Neuronal stem cell (in vitro differentiated cells): Measurements from ENCODE around the gene PCSK5.

ENCODE experiments used
- DNase-seq: peaks from one replicate; pipeline ENCODE4 v3.0.0-alpha.2; 2013; ENCODE audit warnings: low spot score
- H2AFZ ChIP-seq: one replicate; pipeline ENCODE4 v1.6.1; 2013; ENCODE audit warnings: mild to moderate bottlenecking, low read length, inconsistent platforms
- H2AK5ac ChIP-seq: 2 replicates; pipeline ENCODE4 v1.6.1; 2013; ENCODE audit warnings: low read depth, mild to moderate bottlenecking, inconsistent platforms, low read length, moderate library complexity, mixed read lengths
- H2BK120ac ChIP-seq: 2 replicates; pipeline ENCODE4 v1.6.1; 2013; ENCODE audit warnings: low read depth, mild to moderate bottlenecking, inconsistent platforms, low read length, moderate library complexity, mixed read lengths
- H2BK12ac ChIP-seq: one replicate; pipeline ENCODE4 v1.6.1; 2013; ENCODE audit warnings: low read length, inconsistent platforms
- H2BK15ac ChIP-seq: 2 replicates; pipeline ENCODE4 v1.6.1; 2013; ENCODE audit warnings: mild to moderate bottlenecking, low read length, inconsistent platforms, mixed read lengths
- H2BK5ac ChIP-seq: one replicate; pipeline ENCODE4 v1.6.1; 2013; ENCODE audit warnings: inconsistent platforms, mild to moderate bottlenecking, low read length, moderate library complexity
- H3K14ac ChIP-seq: one replicate; pipeline ENCODE4 v1.6.1; 2013; ENCODE audit warnings: low read length, inconsistent platforms
- H3K18ac ChIP-seq: 2 replicates; pipeline ENCODE4 v1.6.1; 2013; ENCODE audit warnings: low read length, inconsistent platforms
- H3K23ac ChIP-seq: 2 replicates; pipeline ENCODE4 v1.6.1; 2013; ENCODE audit warnings: low read depth, mild to moderate bottlenecking, mixed read lengths, low read length, inconsistent platforms; ENCODE audit not compliant: poor library complexity
- H3K27ac ChIP-seq: replicated peaks from 3 replicates; pipeline ENCODE4 v1.5.1; 2013; ENCODE audit warnings: low read length, inconsistent platforms
- H3K27me3 ChIP-seq, 3 experiments: 2 replicates each; pipeline ENCODE4 v1.6.1; 2013; ENCODE audit warnings: low read length in 3 of 3, mild to moderate bottlenecking in 2 of 3, inconsistent platforms in 1 of 3, low read depth in 1 of 3, mixed read lengths in 1 of 3, moderate library complexity in 1 of 3; ENCODE audit not compliant: control insufficient read depth in 3 of 3, insufficient read depth in 3 of 3
- H3K36me3 ChIP-seq, 2 donors: replicated peaks in 1 of 2; 2 replicates each; pipeline ENCODE4 v1.6.1; 2013; ENCODE audit warnings: low read length in 2 of 2; ENCODE audit not compliant: control insufficient read depth in 2 of 2, insufficient read depth in 2 of 2
- H3K4ac ChIP-seq: 2 replicates; pipeline ENCODE4 v1.6.1; 2013; ENCODE audit warnings: inconsistent platforms, mild to moderate bottlenecking, low read length, moderate library complexity
- H3K4me1 ChIP-seq, 2 donors: 1 replicate in 1 of 2; 2 replicates in 1 of 2; pipeline ENCODE4 v1.6.1; 2013; ENCODE audit warnings: low read length in 2 of 2, low read depth in 1 of 2; ENCODE audit not compliant: control insufficient read depth in 2 of 2, insufficient read depth in 1 of 2
- H3K4me2 ChIP-seq: one replicate; pipeline ENCODE4 v1.6.1; 2013; ENCODE audit warnings: mild to moderate bottlenecking, low read length, inconsistent platforms; ENCODE audit not compliant: insufficient read depth, poor library complexity, severe bottlenecking
- H3K4me3 ChIP-seq, 2 donors: 2 replicates each; pipeline ENCODE4 v1.5.1; 2013; ENCODE audit warnings: low read length in 2 of 2, mild to moderate bottlenecking in 2 of 2, inconsistent platforms in 1 of 2, moderate library complexity in 1 of 2
- H3K79me1 ChIP-seq: one replicate; pipeline ENCODE4 v1.6.1; 2013; ENCODE audit warnings: low read depth, mild to moderate bottlenecking, inconsistent platforms, low read length, moderate library complexity
- H3K9ac ChIP-seq: one replicate; pipeline ENCODE4 v1.6.1; 2013; ENCODE audit warnings: mild to moderate bottlenecking, low read depth, low read length, inconsistent platforms; ENCODE audit not compliant: poor library complexity
- H3K9me3 ChIP-seq, 2 donors: replicated peaks in 1 of 2; 2 replicates each; pipeline versions ENCODE3 to v1.6.1; 2013; ENCODE audit warnings: low read length in 2 of 2, mild to moderate bottlenecking in 2 of 2, inconsistent platforms in 1 of 2, low read depth in 1 of 2, mixed read lengths in 1 of 2, moderate library complexity in 1 of 2; ENCODE audit not compliant: control insufficient read depth in 2 of 2, insufficient read depth in 1 of 2
- H4K8ac ChIP-seq: one replicate; pipeline ENCODE4 v1.6.1; 2013; ENCODE audit warnings: low read depth, mild to moderate bottlenecking, inconsistent platforms, low read length, moderate library complexity
- H4K91ac ChIP-seq: one replicate; pipeline ENCODE4 v1.6.1; 2013; ENCODE audit warnings: low read length, low read depth, mild to moderate bottlenecking, inconsistent platforms; ENCODE audit not compliant: poor library complexity
- WGBS, 2 donors: extraction: QIAGEN DNeasy Blood & Tissue Kit; methylation state at CpG; one replicate each; pipeline ENCODE4 v1.1.7; 2013; ENCODE audit warnings: missing lambda C conversion rate in 2 of 2, mixed read lengths in 1 of 2; ENCODE audit not compliant: insufficient read length in 2 of 2, insufficient replicate concordance in 1 of 2; ENCODE audit errors: extremely low coverage in 2 of 2; 5-methylcytosine and 5-hydroxymethylcytosine counted together

The PCSK5 gene

DNA sequence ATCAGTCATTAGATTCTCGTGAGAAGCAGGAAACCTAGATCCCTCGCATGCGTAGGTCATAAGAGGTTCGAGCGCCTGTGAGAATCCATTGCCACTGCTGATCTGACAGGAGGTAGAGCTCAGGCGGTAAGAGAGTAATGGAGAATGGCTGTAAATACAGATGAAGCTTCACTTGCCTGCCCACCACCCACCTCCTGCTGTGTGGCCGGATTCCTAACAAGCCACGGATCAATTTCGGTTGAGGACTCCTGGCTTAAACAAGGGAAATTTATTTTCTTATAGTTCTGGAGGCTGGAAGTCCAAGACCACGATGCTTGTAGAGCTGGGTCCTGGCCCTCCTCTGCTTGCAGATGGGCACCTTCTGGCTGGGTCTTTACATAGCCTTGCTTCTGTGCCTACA, 200.4 kb downstream of the PCSK5 start:
- H3K4ac ChIP-seq, result no peak overlapping the region
- no peak overlapping the region for H4K8ac ChIP-seq
- no peak overlapping the region for H2BK120ac ChIP-seq
- H3K23ac ChIP-seq, result no peak overlapping the region
- no peak overlapping the region for H3K27ac ChIP-seq
- no peak overlapping the region for H2BK5ac ChIP-seq
- H3K27me3 ChIP-seq, result no peaks in the 10 kb centered on the region
- H4K91ac ChIP-seq, result no peak overlapping the region
- DNase-seq, result no peak
- H3K9ac ChIP-seq, result no peak overlapping the region
- peaks cover 0 to 3% of the 10 kb centered on the region in 2 donors for H3K4me1 ChIP-seq
- H3K18ac ChIP-seq, result no peak overlapping the region
- no peak overlapping the region for H3K14ac ChIP-seq
- no peak overlapping the region for H2BK15ac ChIP-seq
- H2AFZ ChIP-seq, result no peak overlapping the region
- H2BK12ac ChIP-seq, result no peak overlapping the region
- peaks cover 2 to 7% of the 10 kb centered on the region in 2 donors for H3K9me3 ChIP-seq
- WGBS, 2 donors, result no CpG with 5 or more reads among the region's 10 CpGs
- peaks cover 1% of the 10 kb centered on the region for H3K79me1 ChIP-seq
- no peak overlapping the region for H2AK5ac ChIP-seq
- peaks cover 0 to 16% of the 10 kb centered on the region in 2 donors for H3K36me3 ChIP-seq
- H3K4me3 ChIP-seq, result no peak overlapping the region
- no peak overlapping the region for H3K4me2 ChIP-seq

GRCh38 chr9:76092572-76092971, 202.1 kb downstream of the PCSK5 start:
- H2BK5ac ChIP-seq, result no peak overlapping the region
- H3K9ac ChIP-seq, result no peak overlapping the region
- H2BK12ac ChIP-seq, result no peak overlapping the region
- no peak overlapping the region for H4K91ac ChIP-seq
- no peak overlapping the region for H3K4me3 ChIP-seq
- no peak overlapping the region for H2BK120ac ChIP-seq
- H2BK15ac ChIP-seq, result no peak overlapping the region
- peaks cover 2 to 7% of the 10 kb centered on the region in 2 donors for H3K9me3 ChIP-seq
- no peak overlapping the region for H2AFZ ChIP-seq
- peaks cover 0 to 19% of the 10 kb centered on the region in 2 donors for H3K36me3 ChIP-seq
- no peak overlapping the region for H3K14ac ChIP-seq
- H3K27ac ChIP-seq, result no peak overlapping the region
- no peak overlapping the region for H3K18ac ChIP-seq
- WGBS, 2 donors, result no CpG with 5 or more reads among the region's 4 CpGs
- H4K8ac ChIP-seq, result no peak overlapping the region
- no peak overlapping the region for H2AK5ac ChIP-seq
- peaks cover 1% of the 10 kb centered on the region for H3K79me1 ChIP-seq
- H3K23ac ChIP-seq, result no peak overlapping the region
- H3K27me3 ChIP-seq, result no peaks in the 10 kb centered on the region
- H3K4me2 ChIP-seq, result no peak overlapping the region
- DNase-seq, result no peak
- H3K4ac ChIP-seq, result no peak overlapping the region
- peaks cover 0 to 3% of the 10 kb centered on the region in 2 donors for H3K4me1 ChIP-seq

- H2AK5ac ChIP-seq, result no peak overlapping the region
- DNase-seq, result no peak
- no peak overlapping the region for H3K18ac ChIP-seq
- H3K23ac ChIP-seq, result no peak overlapping the region
- H2AFZ ChIP-seq, result no peak overlapping the region
- H3K36me3 ChIP-seq, result peaks cover 0 to 20% of the 10 kb centered on the region in 2 donors
- no peak overlapping the region for H2BK120ac ChIP-seq
- no peak overlapping the region for H3K27ac ChIP-seq
- no peak overlapping the region for H4K8ac ChIP-seq
- peaks cover 0 to 7% of the 10 kb centered on the region in 2 donors for H3K9me3 ChIP-seq
- H2BK12ac ChIP-seq, result no peak overlapping the region
- H3K4me1 ChIP-seq, result peaks cover 1 to 3% of the 10 kb centered on the region in 2 donors
- H3K9ac ChIP-seq, result no peak overlapping the region
- WGBS, 2 donors, result no CpG with 5 or more reads among the region's 4 CpGs
- H2BK15ac ChIP-seq, result no peak overlapping the region
- peaks cover 1% of the 10 kb centered on the region for H3K79me1 ChIP-seq
- no peaks in the 10 kb centered on the region for H3K27me3 ChIP-seq
- H3K4me3 ChIP-seq, result no peak overlapping the region
- no peak overlapping the region for H3K4ac ChIP-seq
- no peak overlapping the region for H3K14ac ChIP-seq
- no peak overlapping the region for H2BK5ac ChIP-seq
- H4K91ac ChIP-seq, result peak overlapping the region; percentile 32
- H3K4me2 ChIP-seq, result no peak overlapping the region
Observed at GRCh38 chr9:76095585-76095984, 205.1 kb downstream of the PCSK5 start.

- no peak for DNase-seq
- Histone ChIP-seq H3K4me2 (no peak overlapping the region), H3K27ac (no peak overlapping the region), H3K9me3 (no peaks in the 10 kb centered on the region), H2BK5ac (no peak overlapping the region), H3K4me3 (no peak overlapping the region), H2BK15ac (no peak overlapping the region), H2AFZ (no peak overlapping the region), H3K23ac (no peak overlapping the region), H3K14ac (no peak overlapping the region), H3K18ac (no peak overlapping the region), H2AK5ac (no peak overlapping the region), H3K79me1 (no peaks in the 10 kb centered on the region), H3K27me3 (no peaks in the 10 kb centered on the region), H3K4me1 (peaks cover 0 to 5% of the 10 kb centered on the region in 2 donors), H3K4ac (no peak overlapping the region), H3K36me3 (peaks cover 0 to 14% of the 10 kb centered on the region in 2 donors), H3K9ac (no peak overlapping the region), H2BK12ac (no peak overlapping the region), H2BK120ac (no peak overlapping the region), H4K8ac (no peak overlapping the region), H4K91ac (no peak overlapping the region)
- no CpG with 5 or more reads among the region's 8 CpGs for WGBS, 2 donors
Observed at GRCh38 chr9:76099516-76099915, 209.0 kb downstream of the PCSK5 start.
